Fibroblast of skin of scalp (primary cell): Measurements from ENCODE around the gene LEO1. TPM values are rescaled to one million over a fixed set of nuclear protein-coding genes. Genes with fewer than 3 reads are reported as not detected.

Source experiments
- DNase-seq: peaks from one replicate; pipeline ENCODE4 v3.0.0-alpha.2; 2013
- polyA plus RNA-seq, 2 experiments: library from polyadenylated mRNA; unstranded; fragments of 120-200 nt; gene quantifications; one replicate each; pipeline ENCODE4 v1.2.1, GENCODE V29; 2013; ENCODE audit not compliant: insufficient read length in 2 of 2

The LEO1 gene
- polyA plus RNA-seq (2013, experiment 1 of 2; ENCODE audit: insufficient read length) = 23.8 TPM
- polyA plus RNA-seq (2013, experiment 2 of 2; ENCODE audit: insufficient read length) = 23.8 TPM

DNA sequence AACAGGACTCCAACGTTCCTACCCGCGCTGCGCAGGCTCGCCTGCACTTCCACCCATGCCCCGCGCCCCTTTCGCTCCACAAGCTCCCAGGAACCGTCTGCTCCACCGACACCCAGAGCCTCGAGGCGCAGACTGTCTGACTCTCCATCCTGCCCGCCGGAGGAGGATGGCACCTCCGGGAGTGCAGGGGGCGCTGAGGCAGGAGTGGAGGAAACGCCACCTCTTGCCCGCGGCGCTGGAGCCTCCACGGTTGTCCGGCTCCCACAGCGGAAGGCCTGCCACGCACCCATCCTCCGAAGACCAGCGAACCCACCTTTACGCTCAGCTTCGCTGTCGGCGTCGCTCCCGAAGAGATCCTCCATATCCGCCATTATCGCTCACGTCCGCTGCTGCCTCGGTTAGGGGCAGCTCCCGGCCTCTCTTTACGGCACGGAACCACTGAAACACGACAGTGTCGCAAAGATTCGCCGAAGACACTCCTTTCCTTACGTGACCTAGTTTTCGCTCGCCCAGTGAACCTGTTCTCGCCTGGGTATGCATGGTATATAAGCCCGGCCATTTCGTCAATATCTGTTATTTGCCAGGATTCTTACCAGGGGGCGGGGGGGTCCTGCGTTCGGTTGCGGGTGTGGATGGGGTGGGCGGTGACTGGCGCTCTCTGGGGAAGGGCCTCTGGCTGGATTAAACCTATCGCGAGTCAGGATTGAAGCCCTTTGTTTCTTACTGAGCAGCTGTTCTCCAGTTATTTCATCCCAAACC is at the start of gene LEO1:
Gene LEO1, minus strand, starts transcription at position 404 of the 759 bp plus-strand sequence. Its CDS starts 33 bp downstream, at position 371.
- DNase-seq = peak; percentile 98

DNA sequence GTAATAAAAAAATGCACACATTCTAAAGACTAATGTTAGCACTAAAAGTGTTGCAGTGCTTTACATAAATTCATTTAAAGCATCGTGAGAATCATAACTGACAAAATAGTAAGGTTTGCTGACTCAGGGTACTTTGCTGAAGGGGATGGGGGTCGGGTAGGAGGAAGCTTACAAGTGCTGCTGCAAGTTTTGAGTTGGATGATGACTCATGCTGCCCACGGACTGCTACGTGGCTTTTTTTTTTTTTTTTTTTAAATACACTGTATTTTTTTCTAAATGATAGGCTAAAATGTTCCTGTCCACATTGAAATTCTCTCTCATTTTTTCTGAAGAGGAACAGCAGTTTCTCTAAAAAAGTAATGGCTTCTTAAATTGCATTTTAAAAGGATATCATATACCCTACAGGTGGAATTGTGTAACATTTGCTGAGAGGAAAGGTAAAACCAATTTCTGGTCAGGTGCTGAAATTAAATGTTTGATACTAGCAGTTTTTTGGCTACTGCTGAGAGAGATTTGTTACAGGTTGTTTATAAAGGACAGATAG is 49.6 kb upstream of the LEO1 start:
- peak; percentile 95 for DNase-seq

DNA sequence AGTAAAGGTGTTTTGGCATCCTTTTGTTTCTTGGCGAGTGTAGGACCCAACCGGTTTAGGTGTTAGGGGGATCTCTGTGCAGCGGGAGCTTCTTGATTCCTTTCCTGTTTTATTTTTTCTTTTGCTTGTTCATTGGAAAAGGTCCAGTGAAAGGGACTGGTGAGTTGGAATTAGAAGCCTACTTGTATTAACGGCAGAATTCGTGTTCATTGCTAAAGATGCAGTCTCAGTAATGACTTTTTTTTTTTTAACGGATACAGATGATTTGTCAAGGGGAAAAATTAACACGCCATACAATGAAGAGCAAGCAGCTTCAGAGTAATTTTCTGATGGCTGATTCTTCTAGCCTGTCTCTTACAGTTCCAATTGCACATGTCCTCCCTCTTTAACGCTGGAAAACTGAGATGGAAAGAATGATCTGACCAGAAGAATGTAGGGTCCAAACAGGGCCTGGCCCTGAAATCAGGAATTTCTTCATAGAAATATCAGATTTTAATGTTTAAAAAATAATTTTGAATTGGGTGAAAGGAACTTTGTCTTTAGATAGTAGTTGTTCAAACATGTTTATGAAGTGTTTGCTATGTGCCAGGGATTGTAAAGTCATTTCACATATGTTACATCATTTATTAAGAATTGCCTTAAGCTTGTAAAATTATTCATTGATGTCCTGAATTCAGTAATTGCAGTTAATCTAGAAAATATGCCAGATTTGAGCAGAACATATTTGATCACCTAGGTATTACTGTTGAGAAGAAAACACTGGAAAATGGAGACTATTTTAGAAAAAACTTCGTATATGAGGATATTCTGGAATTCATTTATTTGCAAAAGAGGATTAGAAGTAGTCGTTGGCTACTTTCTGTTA is 48.9 kb upstream of the LEO1 start:
- DNase-seq = peak; percentile 46

DNA sequence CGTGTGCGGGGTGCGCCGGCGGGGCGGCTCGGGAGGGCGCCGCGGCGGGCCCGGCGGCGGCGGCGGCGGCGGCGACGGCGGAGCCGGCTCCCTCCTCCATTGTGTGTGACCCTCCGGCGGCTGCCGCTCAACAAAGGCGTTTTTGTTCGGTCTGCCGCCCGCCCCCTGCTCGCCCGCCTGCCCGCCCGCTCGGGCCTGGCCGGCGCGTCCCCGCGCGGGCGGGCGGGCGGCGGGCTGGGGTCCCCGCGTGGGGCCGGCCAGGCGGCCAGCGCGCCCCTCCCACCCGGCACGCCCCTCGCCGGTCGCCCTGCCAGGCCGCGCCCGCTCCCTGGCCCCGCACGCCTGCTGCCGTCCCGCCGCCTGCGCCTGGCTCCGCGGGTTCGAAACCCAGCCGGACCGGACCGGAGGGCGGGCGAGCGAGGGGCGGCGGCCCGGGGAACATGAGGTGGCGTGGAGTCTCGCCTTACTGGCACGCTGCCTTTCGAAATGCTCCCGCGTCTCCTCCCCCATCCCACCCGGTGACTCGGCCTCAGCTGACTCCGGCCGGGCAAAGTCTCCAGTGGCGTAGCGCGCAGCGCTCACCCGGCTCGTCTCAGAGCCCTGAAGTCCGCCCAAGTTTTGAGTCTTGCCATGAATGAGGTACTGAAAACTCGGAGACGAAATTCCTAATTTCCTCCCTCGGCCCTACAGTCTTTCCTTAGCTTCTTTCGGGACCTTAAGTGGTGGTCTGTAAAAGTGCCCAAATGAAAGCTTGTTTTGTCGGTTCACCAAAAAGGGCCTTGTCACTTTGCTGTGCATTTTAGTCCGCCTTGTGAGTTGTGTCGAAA is 48.0 kb upstream of the LEO1 start:
- DNase-seq = peak; percentile 88

DNA sequence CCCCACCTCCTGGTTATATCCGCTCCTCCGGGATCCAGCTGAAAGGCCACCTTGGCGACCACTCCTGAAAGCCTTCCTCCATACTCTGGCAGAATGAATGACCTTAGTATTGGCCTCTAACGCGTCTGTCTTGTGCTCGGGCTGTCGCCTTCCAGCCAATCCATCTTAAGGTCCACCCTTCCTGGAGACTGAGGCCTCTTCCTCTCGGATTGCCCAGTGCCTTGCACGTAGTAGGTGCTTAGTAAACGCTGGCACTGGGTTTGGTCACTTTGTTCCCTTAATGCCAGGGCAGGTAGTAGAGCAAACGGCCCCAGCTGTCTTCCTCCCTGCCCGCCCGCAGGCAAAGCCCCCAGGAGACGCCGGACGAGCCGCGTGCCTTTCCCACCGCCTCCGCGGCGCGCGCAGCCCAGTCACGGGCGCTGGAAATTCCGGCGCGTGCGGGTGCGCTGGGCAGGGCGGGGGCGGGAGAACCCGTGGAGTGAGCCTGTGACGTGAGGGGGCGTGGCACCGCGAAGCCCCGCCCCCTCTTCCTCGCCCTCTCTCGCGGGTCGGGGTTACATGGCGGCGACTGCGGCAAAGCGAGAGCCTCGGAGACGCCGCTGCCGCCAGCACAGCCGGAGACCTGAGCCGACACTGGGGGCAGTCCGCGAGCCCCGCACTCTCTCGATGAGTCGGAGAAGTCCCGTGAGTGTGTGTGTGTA is 47.3 kb upstream of the LEO1 start, which contains the start of gene MAPK6:
Gene MAPK6, plus strand, starts transcription at position 527 of the 701 bp plus-strand sequence. CDS start 27,242 bp downstream, outside the sequence.
- DNase-seq = peak; percentile 94

DNA sequence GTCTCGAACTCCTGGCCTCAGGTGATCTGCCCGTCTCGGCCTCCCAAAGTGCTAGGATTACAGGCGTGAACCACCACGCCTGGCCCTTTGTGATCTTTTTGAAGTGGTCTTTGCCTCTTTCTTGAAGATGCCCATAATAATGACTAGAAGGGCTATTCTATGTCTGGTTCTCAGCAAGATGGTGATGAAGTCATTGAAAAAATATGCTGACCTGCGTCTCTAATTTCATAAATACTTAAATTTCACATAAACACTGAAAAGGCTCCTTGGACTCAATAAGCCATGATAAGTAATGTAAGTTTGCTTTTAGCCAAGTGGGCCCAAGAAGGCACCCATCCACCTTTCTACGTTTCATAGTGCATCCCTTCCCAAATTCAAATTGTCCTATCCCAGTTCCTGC is 46.7 kb upstream of the LEO1 start:
- DNase-seq = peak; percentile 36

DNA sequence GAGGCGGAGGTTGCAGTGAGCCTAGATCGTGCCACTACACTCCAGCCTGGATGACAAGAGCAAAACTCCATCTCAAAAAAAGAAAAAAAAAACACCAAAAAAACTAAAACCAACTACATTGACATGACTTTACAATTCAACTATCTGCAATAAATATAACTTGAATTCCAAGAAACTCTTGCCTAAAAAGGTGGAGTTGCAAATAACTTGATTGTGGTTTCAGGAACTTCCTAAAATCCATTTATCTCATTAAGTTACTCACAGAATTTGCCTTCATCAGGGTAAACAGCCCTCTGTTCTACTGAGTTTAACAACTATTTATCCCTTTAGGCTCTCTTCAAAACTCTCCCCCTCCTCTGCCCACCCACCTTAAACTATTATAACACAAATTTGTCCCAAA is 44.7 kb upstream of the LEO1 start:
- DNase-seq = no peak

DNA sequence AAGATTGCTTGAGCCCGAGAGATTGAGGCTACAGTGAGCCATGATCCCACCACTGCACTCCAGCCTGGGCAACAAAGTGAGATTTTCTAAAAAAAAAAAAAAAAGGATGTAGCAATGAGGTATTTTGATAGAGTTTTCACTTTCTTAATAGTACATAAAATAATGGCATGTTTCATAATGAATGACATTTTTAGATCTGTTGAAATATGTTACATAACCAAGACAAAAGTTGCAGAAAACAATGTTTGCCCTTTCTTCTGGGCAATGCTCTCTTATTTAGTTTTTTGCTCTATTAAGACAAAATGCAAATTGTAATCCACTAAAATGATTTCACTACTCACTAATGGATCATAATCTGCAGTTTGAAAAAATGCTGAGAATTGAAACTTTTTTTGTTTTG is 43.0 kb upstream of the LEO1 start:
- DNase-seq = no peak

DNA sequence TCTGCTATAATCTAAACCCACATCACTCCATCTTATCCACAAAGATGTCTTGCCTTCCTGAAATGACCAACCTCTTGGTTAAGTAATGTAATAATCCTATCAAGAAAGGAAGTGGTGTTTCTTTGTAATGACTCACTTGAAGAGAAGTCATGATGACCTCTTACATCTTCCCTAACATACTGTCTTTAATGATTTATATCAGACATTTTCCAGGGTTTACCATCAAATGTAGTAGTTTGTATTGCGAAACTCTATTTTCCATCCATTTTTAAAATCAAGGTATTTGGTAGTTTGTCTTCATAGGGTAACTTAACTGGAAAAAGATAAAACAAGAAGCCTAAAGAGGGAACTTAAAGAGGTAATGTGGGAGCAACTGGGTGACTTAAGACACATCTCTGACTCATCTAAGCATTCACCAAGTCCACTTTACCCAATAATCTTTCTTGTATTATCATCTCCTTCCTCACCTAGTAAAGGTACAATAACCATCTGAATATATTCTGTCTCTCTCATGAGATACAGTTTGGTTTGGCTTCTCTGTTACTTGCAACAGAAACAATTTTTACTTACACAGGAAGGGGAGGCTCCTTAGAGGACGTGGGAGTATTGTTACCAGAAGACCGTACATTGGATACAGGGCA is 41.7 kb upstream of the LEO1 start:
- peak; percentile 37 for DNase-seq

DNA sequence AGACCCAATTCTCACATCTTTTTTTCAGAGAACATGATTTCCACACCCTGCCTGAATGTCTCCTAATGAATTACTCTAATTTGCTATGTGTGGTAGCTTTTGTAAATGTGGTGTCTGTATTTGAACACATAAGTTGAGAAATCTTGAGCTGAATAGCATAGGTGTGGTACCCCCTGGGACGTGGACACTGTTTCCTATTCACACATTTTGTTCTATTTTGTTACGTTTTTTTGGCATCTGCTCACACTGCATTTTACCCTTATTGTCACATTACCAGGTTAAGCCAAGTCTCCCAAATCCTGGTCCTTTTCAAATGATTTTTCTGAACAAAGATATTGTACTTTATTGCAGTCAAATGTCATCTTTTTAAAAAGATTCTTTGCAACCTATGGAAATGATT is 40.6 kb upstream of the LEO1 start:
- no peak for DNase-seq

DNA sequence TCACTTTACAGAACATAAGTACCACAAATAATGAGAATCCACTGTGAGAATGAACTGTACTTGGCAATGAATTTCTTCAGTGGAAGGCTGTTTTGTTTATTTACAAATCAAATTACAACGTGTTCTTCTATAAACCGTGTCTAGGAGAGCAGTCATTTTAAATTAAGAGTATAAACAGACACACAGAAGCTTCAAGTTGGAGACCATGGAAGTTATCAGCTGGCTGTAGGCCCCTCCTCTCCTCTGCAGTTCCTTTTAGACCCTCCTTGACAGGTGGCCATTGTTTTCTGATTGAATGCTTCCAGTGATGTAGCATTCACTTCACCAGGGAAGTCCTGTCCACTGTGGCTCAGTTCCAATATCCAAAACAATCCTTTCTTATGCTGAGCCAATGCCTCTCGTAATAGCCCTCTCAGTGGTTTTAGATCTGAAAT is 40.1 kb upstream of the LEO1 start:
- no peak for DNase-seq

DNA sequence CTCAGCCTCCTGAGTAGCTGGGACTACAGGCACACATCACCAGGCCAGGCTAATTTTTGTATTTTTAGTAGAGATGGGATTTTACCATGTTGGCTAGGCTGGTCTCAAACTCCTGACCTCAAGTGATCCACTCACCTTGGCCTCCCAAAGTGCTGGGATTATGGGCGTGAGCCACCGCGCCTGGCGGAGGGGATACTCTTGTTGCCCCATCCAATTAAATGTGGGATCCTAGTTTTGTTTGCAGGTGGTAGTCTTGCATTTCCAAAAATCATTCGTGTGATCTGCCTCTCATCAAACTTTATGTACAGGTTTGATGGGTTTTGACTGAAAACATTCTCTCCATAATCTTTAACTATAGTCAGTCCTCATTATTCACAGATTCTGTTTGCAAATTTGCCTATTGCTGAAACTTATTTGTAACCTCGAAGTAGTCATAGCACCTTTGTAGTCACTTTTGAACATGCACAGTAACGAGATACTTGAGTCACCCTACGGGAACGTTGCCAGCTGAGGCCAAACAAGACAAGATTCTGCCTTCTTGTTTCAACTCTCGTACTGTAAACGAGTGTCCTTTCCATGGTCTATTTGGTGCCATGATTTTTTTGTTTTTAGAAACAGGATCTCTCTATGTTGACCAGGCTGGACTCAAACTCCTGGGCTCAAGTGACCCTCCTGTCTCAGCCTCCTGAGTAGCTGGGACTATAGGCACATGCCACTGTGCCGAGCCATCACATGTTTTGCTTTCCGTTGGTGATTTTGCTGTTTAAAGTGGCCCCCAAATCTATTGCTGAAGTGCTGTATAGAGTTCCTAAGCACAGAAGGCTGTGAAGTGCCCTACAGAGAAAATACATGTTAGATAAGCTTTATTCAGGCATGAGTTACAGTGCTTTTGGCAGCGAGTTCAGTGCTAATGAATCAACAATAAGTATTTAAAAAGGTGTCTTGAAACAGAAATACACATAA is 39.3 kb upstream of the LEO1 start:
- peak; percentile 50 for DNase-seq

DNA sequence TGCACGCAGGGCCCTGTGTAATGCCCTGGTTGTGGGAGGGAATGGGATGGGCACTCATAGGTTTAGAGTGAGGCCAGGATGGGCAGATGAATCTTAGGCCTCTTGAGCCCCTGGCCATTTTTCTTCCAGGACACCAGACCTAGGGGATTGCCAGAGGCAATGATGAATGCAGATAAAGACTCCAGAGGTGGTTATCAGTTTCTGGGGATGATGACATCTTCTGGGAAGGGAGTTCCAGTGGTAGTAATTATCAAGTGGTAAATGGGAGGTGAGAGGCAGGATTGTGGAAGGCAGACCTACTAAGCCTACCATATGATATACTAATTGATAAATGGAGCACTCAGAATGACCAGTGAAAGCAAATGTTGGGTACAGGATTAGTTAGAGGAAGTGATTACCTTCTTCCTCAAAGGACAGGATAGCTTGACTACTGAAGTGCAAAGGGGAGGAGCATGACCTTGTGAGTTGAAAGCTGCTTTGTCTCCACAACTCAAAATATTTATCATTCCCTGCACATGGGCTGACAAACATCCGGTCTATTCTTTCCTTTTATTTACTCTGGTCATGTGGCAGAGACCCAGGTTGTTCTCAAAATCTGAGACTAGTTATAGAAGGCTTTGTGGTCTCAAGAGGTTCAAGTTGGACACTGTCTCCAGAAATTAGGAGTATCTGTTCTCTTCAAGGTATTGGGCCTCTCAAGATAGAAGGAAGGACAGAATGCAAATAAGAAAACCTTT is 37.3 kb upstream of the LEO1 start:
- DNase-seq = no peak

DNA sequence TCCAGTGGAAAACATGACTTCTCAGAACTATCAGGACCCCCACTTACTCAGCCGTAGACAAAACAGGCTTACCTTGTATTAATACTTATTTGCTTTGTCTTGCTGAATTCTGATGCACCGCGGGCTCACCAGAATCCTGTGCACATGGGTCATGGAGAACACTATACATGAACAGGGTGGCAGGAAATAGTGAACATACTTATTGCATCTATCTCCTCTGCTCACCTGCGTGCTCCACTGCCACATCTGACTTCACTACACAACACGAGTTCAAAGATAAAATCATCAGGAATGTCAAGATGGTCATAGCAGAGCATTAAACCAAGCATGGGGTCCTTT is 36.8 kb upstream of the LEO1 start:
- no peak for DNase-seq

DNA sequence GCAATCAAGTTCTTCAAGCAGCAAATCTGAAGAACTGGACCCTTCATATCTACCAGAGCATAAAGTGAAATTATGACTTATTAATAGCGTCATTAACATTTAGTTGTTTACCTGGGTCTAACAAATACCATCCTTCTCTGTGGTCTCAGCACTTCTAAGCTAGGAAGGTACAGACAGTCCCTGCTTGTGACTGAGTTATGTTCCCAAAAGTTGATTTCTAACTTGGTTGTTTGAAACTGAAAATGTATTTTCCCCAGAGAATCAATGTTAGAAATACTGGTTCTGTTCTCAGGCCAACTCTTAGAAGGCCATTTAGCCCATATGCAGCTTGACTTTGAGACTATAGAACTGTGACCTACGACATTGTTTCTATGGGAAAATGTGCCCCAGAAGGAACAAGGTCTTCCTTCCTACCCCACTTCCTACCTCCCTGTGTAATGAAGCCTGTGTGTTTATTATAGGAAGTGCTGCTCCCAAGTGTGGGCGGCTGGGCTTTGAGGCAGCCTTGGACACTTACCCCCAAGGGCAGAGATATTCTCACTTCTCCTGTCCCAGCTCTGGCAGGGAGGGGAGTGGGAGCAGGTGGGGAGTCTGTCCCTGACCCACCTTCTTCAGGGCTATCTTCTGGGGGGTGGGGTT is 35.2 kb upstream of the LEO1 start:
- no peak for DNase-seq

DNA sequence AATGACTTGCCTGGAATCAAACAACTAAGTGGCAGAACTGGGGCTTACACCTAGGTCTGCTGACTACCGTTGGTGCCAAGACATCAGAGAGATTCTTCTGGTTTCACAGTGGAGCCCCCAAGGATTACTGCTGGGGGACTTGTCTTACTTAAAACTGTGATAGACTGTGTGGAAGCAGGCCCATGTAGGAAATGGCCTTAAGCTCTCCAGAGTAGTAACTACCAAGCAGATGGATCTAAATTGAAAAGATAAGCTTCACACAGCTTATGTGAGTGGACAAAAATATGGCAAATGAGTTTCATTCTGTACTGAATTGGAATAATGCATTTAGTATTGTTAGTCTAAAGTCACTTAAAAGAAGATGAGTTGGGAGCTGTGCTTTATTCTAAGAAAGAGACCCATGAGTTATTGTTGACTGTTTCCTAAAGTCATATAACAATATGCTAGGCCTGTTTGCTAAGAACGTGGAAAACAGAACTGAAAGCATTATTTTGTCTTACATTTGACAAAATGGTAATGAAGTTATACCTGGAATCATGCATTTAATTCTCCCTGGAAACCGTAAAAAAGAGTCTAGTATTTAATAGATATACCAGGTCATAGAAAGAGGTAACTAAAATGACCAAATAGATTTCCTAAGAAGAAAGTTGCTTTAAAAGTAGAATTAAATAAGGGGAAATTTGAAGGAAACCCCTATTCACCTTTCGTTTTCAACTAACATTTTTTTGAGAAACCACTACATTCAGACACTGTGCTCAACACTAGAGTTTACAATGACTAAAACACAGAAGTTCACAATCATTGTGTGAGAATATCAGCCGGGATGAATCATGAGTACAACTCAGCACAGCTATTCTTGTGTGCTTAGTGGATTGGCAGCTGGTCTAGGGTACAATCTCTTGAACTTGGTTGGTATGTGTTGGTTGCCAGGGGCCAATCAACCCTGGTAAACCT is 34.4 kb upstream of the LEO1 start:
- DNase-seq = no peak

DNA sequence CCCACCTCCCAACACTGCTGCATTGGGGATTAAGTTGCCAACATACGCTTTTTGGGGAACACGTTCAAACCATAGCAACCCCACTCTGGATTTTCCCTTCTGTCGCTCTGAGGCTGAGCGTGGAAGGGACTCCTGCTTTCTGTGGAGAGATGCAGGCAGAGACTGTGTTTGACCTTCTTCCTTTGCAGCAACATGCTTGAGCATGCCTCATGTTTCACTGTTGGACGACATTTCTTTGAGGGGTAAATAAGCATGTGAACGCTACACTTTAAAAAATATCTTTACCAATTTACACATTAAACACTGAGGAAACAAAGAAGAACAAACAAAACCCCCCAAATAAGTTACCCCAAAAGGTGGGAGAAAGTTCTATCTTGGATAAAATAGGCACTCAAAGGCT is 33.2 kb upstream of the LEO1 start:
- no peak for DNase-seq

DNA sequence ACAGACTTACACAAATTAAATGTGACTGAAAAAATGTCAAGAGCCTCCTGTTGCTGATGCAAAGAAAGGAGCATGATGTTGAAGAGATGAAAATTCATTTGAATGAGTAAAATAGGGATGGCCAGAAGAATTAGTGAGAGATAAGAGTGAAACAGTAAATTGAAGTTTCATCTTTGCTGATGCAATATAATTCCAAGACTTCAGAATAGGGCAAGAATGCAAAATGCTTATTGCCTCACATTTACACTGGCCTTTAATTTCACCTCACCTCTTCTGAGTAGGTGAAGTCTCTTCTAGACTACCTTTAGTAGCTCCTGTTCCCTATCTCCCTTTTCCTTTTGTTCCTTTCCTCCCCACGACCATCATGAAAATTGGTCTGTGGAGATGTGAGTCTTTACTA is 32.1 kb upstream of the LEO1 start:
- no peak for DNase-seq
